GM12892 (cell line): ENCODE results near the gene DNAJB6.
A peak's percentile ranks its signal among the peaks of the same experiment; 100 is the strongest.

Source experiments
- DNase-seq: peaks from one replicate; pipeline ENCODE4 v3.0.0; 2011; ENCODE audit not compliant: insufficient read length
- FAIRE-seq: peaks from 2 replicates; lab custom pipeline; 2011; peaks lifted over from hg19 to GRCh38; lab: Jason Lieb, UNC
- POLR2A ChIP-seq: IDR thresholded peaks from 2 replicates; pipeline ENCODE4 v1.6.1; 2011; ENCODE audit warnings: low read depth, low read length, control low read depth
- POLR2AphosphoS5 ChIP-seq: IDR thresholded peaks from 2 replicates; pipeline ENCODE4 v1.6.1; 2011; ENCODE audit warnings: low read depth, low read length, control low read depth
- TAF1 ChIP-seq: IDR thresholded peaks from 2 replicates; pipeline ENCODE4 v1.6.1; 2011; ENCODE audit warnings: low read depth, mild to moderate bottlenecking, control low read depth, low read length, borderline replicate concordance

Gene DNAJB6

GRCh38 chr7:157429680-157430224 lies 92.9 kb downstream of the DNAJB6 start:
- no peak for DNase-seq
- no peak for FAIRE-seq

DNA sequence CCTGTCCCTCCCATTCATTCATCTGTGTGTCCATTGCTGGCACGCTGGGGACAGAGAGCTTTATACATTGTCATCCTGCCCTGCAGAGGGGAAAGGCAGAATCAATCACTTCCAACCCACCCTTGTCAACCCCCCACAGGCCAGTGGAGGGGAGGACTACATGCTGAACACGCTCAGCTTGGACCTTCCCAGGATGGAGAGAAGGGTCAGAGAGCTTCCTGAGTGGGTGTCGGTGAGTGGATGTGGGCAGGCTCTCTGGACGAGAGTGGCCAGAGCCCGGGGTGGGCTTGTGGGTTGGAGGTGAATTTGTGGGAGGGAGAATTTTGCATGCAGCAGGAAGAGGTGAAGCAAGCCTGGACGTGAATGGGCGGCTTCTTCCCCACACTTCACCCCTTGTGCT lies 93.9 kb downstream of the DNAJB6 start:
- no peak for DNase-seq
- no peak for FAIRE-seq
- no peak for TF ChIP-seq POLR2A
- no peak for TF ChIP-seq POLR2AphosphoS5
- no peak for TF ChIP-seq TAF1

More at GRCh38 chr7:157429680-157430224, 92.9 kb downstream of the DNAJB6 start:
- TF ChIP-seq POLR2AphosphoS5 = no peak

DNA sequence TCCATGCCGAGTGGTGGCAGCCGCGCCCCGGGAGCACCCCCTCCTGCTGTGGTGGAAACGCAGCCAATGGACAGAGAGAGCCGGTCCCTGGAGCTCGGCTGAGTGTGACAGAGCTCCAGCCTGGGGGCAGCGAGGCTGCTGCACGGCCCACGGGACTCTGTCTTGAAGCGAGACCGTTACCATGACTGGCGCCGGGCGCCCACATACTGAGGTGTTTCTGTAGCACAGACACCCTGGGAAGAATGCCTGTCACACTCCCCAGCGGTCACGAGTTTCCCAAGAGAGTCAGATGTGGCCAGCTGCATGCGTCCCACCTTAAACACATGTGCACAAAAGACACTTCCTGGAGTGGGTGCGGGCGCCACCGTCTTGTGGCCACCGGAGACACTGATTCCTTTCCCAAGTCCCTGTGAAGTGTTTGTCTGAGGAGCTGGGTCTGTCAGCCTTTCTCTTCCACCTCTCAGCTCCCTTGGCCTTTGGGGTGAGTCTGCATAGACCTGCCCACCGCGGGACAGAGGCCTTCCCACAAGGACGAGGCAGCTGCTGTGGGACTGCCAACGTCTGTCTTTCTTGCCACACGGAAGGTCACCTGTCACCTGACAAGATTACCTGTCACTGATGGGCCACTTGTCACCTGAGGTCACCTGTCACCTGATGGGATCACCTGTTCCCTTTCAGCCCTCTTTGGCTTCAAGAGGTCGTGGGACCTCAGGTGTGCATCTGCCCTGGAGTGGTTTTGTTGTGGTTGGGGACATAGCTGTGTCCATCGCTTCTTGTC lies 94.6 kb downstream of the DNAJB6 start:
- DNase-seq = no peak
- FAIRE-seq = no peak
- TF ChIP-seq POLR2AphosphoS5 (no peak), POLR2A (no peak), TAF1 (no peak)

DNA sequence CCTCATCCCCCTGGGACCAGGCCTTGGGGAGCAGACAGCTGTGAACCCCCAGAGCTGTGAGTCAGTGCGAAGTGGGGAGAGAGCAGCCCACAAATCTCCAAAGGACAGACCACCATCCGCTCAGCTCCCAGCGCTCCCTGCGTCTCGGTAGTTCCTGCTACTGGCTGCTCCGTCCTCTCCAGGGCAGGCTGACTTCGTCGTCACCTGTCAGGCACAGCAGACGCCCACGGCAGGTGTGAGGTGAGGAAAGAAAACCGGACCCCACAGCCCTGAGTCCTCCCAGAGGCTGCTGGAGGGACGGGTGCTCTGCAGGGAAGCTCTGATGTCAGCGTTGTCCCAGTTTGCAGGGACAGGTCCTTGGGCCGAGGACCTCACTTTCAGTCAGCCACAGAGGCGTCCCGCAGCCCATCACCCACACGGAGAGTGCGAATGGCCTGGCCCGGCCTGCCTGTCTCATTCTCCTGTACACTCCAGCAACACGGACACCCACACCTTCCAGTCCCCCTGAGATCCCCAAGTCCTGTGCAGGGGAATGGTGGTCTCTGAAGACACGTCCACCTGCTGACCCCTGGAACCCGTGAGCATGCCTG lies 95.2 kb downstream of the DNAJB6 start:
- no peak for FAIRE-seq
- no peak for DNase-seq
- TF ChIP-seq POLR2AphosphoS5 (no peak), POLR2A (no peak), TAF1 (no peak)

GRCh38 chr7:157432541-157432956 lies 95.7 kb downstream of the DNAJB6 start:
- no peak for DNase-seq
- FAIRE-seq = no peak
- TF ChIP-seq POLR2AphosphoS5 (no peak), POLR2A (no peak), TAF1 (no peak)

GRCh38 chr7:157432957-157433576 lies 96.3 kb downstream of the DNAJB6 start:
- FAIRE-seq (no peak), DNase-seq (no peak)
- no peak for TF ChIP-seq POLR2A
- no peak for TF ChIP-seq TAF1
- TF ChIP-seq POLR2AphosphoS5 = peak; percentile 37; the same call in 1 of the 2 replicates

GRCh38 chr7:157433628-157434027 lies 96.8 kb downstream of the DNAJB6 start:
- FAIRE-seq (no peak), DNase-seq (no peak)
- TF ChIP-seq POLR2A = no peak
- TF ChIP-seq POLR2AphosphoS5 = no peak
- TF ChIP-seq TAF1 = no peak

- TF ChIP-seq POLR2A (no peak), TAF1 (no peak)
- FAIRE-seq (no peak), DNase-seq (no peak)
Observed at GRCh38 chr7:157434231-157434630, 97.4 kb downstream of the DNAJB6 start.

- FAIRE-seq (no peak), DNase-seq (no peak)
- TF ChIP-seq POLR2A (no peak), POLR2AphosphoS5 (no peak), TAF1 (no peak)
Observed at GRCh38 chr7:157434701-157435100, 97.9 kb downstream of the DNAJB6 start.

- no peak for FAIRE-seq
- no peak for TF ChIP-seq POLR2A
- TF ChIP-seq TAF1 = no peak
- no peak for DNase-seq
Observed at GRCh38 chr7:157436076-157436475, 99.3 kb downstream of the DNAJB6 start.

GRCh38 chr7:157436763-157437480 lies 100.1 kb downstream of the DNAJB6 start:
- no peak for DNase-seq
- no peak for TF ChIP-seq POLR2AphosphoS5
- TF ChIP-seq POLR2A = no peak
- no peak for TF ChIP-seq TAF1
- FAIRE-seq = no peak

DNA sequence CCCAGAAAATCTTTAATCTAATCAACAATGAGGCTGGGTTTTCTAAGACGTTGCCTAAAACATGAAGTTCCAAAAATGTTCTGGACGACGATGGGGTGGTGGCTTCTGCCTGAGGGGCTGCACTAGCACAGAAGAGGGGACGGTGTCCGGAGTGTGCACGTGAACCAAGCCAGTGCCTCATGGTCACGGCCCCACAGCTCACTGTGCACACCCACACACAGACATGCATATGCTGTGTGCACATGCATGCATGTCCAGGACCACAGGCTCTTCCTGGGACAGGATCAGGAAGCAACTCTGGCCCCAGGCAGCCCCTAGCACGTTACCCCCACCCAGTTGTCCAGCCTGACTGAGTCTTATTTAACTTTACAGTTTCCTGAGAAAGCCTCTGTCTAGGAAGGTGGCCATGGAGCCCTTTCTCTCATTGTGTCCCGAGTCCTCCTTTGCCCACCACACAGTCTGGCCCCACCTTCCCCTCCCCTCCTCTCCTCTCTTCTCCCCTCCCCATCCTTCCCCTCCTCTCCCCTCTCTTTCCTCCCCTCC lies 100.8 kb downstream of the DNAJB6 start:
- no peak for FAIRE-seq
- no peak for TF ChIP-seq TAF1
- TF ChIP-seq POLR2AphosphoS5 = no peak
- no peak for TF ChIP-seq POLR2A
- no peak for DNase-seq
